ENCODE data around the gene KCNN4. TPM values are rescaled to one million over a fixed set of nuclear protein-coding genes. Genes with fewer than 3 reads are reported as not detected.

Gene KCNN4
- total and polyA plus RNA-seq, 2 of the 13 experiments (the other 11 are each of a cell fraction or from before 2014, with no cell fraction given), result 0.13 to 0.25 TPM

GRCh38 chr19:43786665-43787064 is 5.9 kb upstream of the KCNN4 start:
- no TSS peak for BruUV-seq (replicated peaks)
- ATAC-seq, result no peak
- Histone ChIP-seq H3K4me3 (replicated peaks in 1 of 3; ENCODE audit: insufficient read depth in 1 of 3, low read depth in 2 of 3, low read length in 3 of 3) (no peak overlapping the region), H2AFZ (ENCODE audit: low read length) (no peak overlapping the region), H3K36me3 (replicated peaks in 1 of 2; ENCODE audit: control insufficient read depth in 1 of 2, insufficient read depth in 2 of 2, low read length in 2 of 2) (no peaks in the 10 kb centered on the region), H3K4me2 (ENCODE audit: low read depth, low read length) (no peak overlapping the region), H3K27ac (ENCODE audit: extremely low read length, insufficient read depth, low read length) (no peak overlapping the region), H3K9me3 (ENCODE audit: low read length) (no peaks in the 10 kb centered on the region), H3K4me1 (ENCODE audit: insufficient read depth, low read length) (peaks cover 6% of the 10 kb centered on the region), H4K20me1 (ENCODE audit: insufficient read depth, low read length) (no peaks in the 10 kb centered on the region), H3K79me2 (ENCODE audit: insufficient read depth, low read length) (no peaks in the 10 kb centered on the region), H3K9ac (ENCODE audit: insufficient read depth, low read depth, low read length) (no peak overlapping the region), H3K27me3 (ENCODE audit: control insufficient read depth in 1 of 2, insufficient read depth in 2 of 2, low read length in 2 of 2) (no peaks in the 10 kb centered on the region)
- 0% methylated on average over 1 of the region's 1 CpG for whole genome bisulfite sequencing (ENCODE audit: low lambda C conversion rate)
- DNase-seq (ENCODE audit: low spot score), result no peak
- TF ChIP-seq EEA1 (CRISPR knock-in tag; IDR thresholded peaks at IDR 0.05; ENCODE audit: borderline replicate concordance), result no peak
- TF ChIP-seq ZNF557 (CRISPR knock-in tag; IDR thresholded peaks at IDR 0.05), result no peak
- no peak for TF ChIP-seq ZBED4 (CRISPR knock-in tag; IDR thresholded peaks at IDR 0.05; ENCODE audit: borderline replicate concordance)
- no peak for TF ChIP-seq ZFYVE20 (CRISPR knock-in tag; IDR thresholded peaks at IDR 0.05; ENCODE audit: borderline replicate concordance, low read depth)
- TF ChIP-seq ZNF512B (CRISPR knock-in tag; IDR thresholded peaks at IDR 0.05; ENCODE audit: borderline replicate concordance), result no peak
- no peak for TF ChIP-seq SIX4 (CRISPR knock-in tag; IDR thresholded peaks at IDR 0.05)
- TF ChIP-seq HES4 (CRISPR knock-in tag; IDR thresholded peaks at IDR 0.05; ENCODE audit: borderline replicate concordance), result no peak
- TF ChIP-seq ATF2 (CRISPR knock-in tag; IDR thresholded peaks at IDR 0.05), result no peak
- TF ChIP-seq ZNF562 (CRISPR knock-in tag; IDR thresholded peaks at IDR 0.05; ENCODE audit: borderline replicate concordance), result no peak
- no peak for TF ChIP-seq THAP11 (CRISPR knock-in tag; IDR thresholded peaks at IDR 0.05)
- TF ChIP-seq SP4 (CRISPR knock-in tag; IDR thresholded peaks at IDR 0.05), result no peak
- TF ChIP-seq ARNTL (CRISPR knock-in tag; IDR thresholded peaks at IDR 0.05), result no peak
- intact Hi-C loops (cut with micrococcal nuclease; ENCODE audit: unreplicated experiment) (no loop called here), in situ Hi-C loops (cut with HindIII; ENCODE audit: extremely low pct_ligation_motif_present, low pct_unique_long_range_greater_than_20kb) (no loop called here)
- CTCF ChIA-PET (ENCODE audit: low intra/inter-chr PET ratio, low total read pairs), result interaction anchor here (2.5 kb wide), 1 partner anchor 41 kb away, joined by 30 read pairs; no protein-coding TSS in a partner anchor
- FAIRE-seq, result no peak
- POLR2A ChIA-PET, result no interaction called here
